NT2/D1 (cell line): ENCODE data around the gene ESRRB.

Experiments
- YY1 ChIP-seq: IDR thresholded peaks from 2 replicates; pipeline ENCODE4 v1.6.1; 2011; ENCODE audit not compliant: insufficient read length, insufficient read depth
- ZNF274 ChIP-seq: IDR thresholded peaks from 2 replicates; pipeline ENCODE4 v1.6.1; 2011; ENCODE audit warnings: mild to moderate bottlenecking, low read depth, low read length

- TF ChIP-seq YY1 (no peak), ZNF274 (no peak)
Observed at GRCh38 chr14:76462330-76462729, 86.4 kb downstream of the ESRRB start.
